Erythroblast (primary cell): Measurements from ENCODE around the gene ACTN1.

Source experiments
- DNase-seq, 2 experiments: peaks; one replicate each; lab custom pipeline; 2025; lab: John Stamatoyannopoulos, UW
- GATA1 ChIP-seq: IDR thresholded peaks from 2 replicates; pipeline ENCODE4 v1.6.1; 2011; ENCODE audit warnings: low read depth, mild to moderate bottlenecking, control low read depth, low read length, moderate library complexity
- POLR2A ChIP-seq: IDR thresholded peaks from 2 replicates; pipeline ENCODE4 v1.6.1; 2011; ENCODE audit warnings: mild to moderate bottlenecking, low read length

Gene ACTN1

DNA sequence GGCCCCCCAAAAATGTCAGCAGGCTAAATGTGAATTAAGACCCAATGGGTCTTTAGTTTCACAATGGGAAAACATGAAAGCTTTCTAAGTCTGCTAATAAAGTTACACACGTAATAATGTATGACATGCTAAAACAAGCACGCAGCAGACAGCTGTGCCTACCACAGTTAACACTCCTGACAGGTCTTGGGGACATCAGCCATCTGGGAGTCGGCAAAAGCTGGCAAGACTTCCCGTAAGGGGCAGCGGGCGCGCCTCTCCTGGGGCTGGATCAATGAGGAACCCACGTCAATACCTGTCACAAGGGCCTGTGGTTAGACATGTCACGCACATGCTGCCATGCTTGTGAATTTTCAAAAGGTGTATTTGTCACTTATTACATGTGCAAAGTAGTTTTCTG lies 45.0 kb downstream of the ACTN1 start:
- no peak for DNase-seq
- no peak for TF ChIP-seq POLR2A
- no peak for TF ChIP-seq GATA1

DNA sequence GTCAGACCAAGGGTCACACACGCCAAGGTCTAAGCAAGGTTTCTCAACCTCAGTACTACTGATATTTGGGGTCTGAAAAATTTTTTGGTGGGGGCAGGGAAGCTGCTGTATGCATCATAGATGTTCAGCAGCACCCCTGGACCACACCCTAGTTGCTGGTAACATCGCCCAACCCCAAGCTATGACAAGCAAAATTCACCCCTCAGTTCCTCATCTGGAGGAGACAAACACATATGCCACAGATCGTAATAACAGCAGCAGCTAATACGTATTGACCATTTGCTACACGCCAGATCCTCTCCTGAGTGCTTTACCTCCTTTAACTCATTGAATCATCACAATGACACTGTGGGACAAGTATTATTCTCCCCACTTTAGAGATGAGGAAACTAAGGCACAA lies 46.4 kb downstream of the ACTN1 start:
- TF ChIP-seq POLR2A (no peak), GATA1 (no peak)
- DNase-seq, result no peak

DNA sequence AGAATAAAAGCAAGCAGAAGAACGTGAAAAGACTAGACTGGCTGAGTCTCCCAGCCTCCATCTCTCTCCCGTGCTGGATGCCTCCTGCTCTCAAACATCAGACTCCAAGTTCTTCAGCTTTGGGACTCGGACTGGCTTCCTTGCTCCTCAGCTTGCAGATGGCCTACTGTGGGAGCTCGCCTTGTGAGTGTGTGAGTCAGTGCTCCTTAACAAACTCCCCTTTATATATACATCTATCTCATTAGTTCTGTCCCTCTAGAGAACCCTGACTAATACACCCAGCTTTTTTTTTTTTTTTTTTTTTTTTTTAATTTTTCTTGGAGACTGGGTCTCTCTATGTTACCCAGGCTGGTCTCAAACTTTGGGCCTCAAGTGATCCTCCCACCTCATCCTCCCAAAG lies 46.9 kb downstream of the ACTN1 start:
- DNase-seq, result no peak
- no peak for TF ChIP-seq GATA1
- no peak for TF ChIP-seq POLR2A

DNA sequence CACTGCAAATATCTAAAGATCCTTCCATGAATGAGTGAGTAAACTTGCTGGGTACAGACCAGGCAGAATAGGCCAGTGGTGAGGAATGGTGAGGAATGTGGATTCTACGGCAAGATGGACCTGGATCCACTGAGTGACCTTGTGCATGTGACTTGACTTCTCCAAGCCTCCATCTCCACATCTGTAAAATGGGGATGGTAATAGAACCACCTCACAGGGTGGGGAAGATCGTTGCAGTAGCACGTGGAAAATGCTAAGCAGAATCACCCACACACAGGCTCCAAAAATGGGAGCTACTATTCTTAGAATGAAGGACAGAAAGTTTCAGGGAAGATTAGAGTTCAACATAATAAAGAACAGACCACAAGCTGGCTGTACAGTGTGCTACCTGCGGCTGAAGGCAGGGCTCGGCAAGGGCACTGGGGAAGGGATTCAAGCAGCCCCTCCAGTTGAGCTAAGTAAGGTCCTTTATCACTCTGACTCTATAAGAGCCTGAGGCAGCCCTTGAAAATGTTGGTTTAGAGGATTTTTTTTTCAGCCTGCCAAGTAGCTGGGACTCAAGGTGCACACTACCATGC lies 47.5 kb downstream of the ACTN1 start:
- DNase-seq, result no peak
- TF ChIP-seq GATA1 (no peak), POLR2A (no peak)

DNA sequence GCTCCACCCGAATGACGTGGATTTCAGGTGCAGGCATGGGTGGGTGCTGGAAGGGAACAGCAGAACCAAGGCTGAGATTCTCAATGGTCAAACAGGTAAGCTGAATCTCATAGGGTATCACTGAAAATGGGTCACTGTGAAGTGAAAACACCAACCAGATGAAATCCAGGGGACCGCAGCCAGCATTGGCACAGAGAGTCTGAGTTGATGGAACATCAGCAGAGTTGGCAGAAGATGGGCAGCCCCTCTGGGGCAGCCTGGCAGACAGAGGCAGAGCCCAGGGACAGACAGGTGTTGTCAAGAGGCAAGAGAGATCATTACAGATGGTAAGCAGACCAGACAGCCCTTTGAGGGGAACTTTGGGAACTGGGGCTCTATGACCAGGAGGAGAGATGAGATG lies 48.0 kb downstream of the ACTN1 start:
- no peak for DNase-seq
- TF ChIP-seq POLR2A (no peak), GATA1 (no peak)

DNA sequence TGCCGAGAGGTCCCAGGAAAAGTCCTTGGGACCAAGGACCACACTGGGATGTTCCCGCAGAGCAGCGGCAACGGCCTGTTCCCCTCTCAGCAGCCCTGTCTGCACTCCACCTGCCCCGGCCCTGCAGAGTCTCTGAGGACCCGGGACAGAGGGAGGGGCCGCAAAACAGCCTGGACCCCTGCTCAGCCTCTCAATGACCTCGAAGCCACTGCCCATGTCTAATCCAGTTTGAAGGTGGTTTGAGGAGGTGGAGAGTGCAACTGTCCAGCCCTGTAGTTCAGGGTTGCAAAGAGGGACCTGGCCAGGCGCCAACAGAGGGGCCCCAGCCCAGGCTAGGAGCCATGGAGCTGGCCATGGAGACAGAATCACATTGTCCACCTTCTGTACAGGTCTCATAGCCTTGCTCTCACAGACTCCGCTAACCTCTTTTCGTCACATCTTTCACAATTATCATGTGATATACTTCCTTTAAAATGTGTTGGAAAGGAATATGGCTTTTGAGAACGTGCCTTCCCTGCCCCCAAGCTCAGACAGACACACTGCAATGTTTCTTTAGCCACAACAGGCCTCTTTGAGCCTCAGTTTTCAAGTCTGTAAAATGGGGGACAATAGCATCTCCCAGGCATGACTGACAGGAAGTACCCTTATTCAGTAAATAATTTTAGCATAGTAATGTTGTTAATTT lies 49.3 kb downstream of the ACTN1 start:
- no peak for DNase-seq
- TF ChIP-seq GATA1, result no peak

DNA sequence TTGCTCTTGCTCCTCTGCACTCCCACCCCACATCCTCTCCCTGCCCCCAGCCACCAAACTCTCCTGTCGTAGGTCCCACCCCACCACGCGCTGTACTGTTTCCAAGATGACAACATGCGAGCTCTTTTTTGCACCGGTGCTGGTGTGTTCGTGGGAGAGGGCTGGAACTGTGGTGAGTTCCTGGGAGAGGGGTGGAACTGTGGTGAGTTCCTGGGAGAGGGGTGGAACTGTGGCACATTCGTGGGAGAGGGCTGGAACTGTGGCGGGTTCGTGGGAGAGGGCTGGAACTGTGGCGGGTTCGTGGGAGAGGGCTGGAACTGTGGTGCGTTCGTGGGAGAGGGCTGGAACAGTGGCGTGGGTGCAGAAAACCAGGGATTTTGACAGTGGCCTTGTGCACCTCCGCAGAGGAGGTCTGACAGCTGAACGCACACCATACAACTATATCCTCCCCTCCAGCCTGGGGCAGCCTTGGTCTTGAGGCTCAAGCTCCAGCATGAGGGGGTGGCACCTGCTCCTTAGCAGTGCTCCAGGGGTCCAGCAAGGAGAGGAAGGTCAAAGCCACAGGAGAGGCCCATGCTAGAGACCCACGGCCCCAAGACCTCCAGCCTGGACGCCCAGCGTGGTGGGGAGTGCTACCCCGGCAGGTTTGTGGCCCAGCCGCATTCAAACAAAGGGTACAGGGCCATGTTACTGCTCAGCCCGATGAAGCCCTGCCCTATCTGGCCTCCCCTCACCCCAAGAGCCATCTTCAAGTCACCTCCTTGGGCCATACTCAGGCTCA lies 50.1 kb downstream of the ACTN1 start:
- TF ChIP-seq POLR2A (no peak), GATA1 (no peak)
- DNase-seq, result no peak

DNA sequence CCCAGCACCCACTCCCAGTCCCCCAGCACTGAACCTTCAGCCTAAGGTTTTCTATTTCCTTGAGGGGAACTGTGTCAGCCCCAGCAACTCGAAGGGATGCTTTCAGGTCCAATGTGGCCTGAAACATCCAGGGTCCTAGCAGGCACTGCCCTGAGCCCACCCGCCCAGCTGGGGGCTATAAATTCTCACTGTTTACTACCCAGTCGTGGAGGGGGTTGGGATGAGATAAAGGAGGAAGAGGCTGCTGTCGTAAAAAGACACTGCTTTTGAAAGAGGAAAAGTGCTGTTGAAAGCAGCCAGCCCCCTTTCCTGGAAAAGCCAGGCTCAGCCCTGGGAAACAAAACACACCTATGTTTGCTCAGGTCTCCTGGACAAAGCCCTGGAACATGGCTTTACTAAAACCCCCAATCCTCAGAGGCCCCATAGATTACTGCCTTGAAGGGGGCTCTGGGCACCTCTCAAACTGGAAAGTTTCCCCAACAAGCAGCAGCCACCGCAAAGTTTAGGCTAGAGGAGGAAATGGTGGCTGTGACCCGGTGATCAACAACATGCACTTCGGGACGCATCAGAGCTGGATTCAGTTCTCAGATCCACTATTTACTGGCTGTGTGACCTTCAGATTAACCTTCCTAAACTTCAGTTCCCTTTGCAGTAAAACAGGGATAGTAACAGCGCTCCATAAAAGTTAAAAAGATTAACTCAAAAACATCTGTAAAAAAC lies 51.0 kb downstream of the ACTN1 start:
- no peak for DNase-seq
- TF ChIP-seq GATA1, result no peak
- no peak for TF ChIP-seq POLR2A

DNA sequence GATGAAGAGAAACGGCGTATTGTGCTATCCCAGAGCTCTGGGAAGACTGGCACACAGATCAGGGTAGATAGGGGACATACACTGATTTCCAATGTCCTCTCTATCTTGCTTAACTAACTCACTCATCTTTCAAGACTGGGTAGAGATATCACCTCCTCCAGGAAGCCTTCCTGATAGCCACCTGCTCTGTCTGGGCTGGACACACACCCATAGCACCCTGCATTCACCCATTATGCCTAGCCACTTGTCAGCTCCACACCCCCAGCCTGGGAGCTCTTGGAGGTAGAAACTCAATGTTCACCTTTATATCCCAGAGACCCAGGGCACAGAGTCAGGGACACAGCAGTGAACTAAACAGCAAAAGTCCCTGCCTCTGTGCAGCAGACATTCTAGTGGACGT lies 52.0 kb downstream of the ACTN1 start:
- TF ChIP-seq GATA1 (no peak), POLR2A (no peak)
- DNase-seq, result no peak

DNA sequence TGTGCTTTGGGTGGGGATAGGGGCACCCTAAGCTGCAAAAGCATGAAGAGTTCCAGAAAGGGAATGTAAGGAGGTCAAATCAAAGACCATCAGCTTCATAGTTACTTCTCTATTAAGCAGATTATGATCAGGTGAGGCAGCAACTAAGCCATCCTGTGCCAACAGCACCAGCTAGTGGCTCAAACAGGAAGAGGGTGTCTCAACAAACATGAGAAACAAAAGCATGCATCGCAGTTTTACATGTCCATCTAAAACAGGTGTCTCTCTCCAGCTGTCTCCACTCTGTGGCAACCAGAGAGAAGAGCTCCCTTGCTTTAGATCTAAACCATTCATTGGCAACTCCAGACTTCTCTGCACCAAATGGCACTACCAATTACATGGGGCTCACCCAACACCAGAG lies 52.9 kb downstream of the ACTN1 start:
- peak; percentile 13 to 18 for DNase-seq
- TF ChIP-seq POLR2A (no peak), GATA1 (no peak)

DNA sequence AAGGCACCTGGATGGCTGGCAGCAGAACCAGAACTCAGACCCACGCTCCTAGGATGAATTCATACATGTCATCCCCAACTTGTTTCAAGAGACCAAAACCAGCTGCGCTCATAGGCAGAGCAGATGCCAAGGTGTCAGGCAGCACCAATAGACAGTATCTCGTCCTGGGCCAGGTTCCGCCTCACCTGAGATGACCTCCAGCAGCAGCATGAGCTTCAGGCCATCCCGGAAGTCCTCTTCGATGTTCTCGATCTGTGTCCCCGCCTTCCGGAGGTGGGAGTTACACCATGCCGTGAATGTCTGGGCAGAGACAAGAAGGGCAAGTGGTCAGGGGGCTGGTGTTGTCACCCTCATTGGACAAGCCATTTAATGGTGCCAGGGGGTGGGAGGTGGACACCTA lies 53.7 kb downstream of the ACTN1 start:
- TF ChIP-seq GATA1, result no peak
- TF ChIP-seq POLR2A, result no peak

DNA sequence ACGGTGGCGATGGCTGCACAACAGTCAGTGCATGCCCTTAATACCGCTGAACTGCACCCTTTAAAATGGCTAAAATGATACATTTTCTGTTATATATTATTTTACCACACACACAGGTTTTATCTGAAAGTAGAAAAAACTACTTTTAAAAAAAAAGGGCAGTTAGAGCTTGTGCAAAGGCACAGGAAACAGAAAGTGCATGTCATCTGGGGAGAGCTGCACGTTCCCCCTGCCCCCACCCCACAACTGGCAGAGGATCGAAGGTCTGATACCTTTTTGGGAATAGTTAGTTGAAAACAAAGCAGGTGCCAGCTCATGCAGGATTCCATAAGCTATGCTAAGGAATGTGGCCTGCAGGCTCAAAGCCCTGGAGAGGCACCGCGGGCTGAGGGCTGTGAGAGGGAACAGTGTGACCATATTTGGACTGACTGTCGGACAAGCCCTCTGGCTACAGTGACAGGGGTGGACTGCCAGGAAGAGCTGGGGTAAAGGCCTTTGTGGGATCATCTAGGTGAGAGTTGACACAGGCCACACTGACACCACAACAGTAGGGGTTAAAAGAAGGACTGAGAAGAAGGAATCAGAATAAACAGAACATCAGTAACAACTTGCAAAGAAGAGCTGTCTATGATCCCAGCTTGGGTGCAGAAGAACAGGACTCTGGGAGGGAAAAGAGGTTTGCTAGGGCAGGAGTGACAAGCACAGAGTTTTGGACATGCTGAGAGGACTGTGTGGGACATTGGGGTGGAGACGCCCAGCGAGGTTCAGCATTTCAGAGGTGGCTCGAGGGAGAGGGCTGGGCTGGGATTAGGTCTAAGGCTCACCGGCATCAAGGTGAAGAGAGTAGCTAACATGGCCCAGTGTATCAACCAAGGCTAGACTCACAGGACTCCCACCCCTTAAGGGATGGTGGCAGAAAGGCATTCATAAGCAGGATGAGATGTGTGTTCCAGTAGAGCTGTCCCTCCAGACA lies 54.6 kb downstream of the ACTN1 start:
- no peak for DNase-seq
- TF ChIP-seq POLR2A (no peak), GATA1 (no peak)

More for the DNA sequence above, 53.7 kb downstream of the ACTN1 start:
- no peak for DNase-seq

DNA sequence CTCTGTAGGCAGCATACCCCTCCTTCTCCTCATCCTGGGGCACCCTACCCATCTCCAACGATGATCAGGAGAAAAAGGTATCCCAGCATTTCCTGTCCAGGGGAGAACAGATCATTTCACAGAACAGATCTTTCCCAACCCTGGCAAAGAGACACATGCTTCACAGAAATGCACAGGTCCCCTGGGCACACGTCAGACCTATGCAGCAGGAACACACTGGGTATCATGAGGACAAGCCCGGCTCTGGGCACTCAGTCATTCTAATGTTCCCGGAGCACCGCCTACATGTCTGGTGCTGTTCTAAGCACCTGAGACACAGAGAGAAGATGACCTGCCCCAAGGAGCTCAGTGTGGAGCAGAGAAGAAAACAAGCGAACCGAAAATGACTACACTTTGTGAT lies 56.2 kb downstream of the ACTN1 start:
- TF ChIP-seq POLR2A (no peak), GATA1 (no peak)
- DNase-seq, result no peak

DNA sequence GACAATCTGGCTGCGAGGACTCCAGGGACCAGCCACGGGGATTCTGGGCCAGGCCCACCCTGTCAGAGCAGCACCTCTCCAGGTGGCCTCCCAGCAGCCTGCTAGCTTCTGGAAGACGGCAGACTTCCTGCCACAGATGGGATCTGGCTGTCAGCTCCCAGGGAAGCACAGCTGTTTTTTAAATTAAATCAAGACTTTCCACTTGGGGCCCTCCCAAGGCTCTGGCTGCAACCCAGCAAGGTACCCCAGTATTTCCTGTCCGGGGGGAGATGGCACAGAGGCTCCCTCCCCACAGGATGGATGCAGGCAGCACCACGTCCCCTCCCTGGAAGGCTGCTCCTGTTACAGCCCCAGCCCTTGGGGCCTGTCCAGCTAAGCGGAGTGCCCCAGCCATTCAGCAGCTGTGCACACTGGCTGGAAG lies 56.9 kb downstream of the ACTN1 start:
- TF ChIP-seq POLR2A, result no peak
- TF ChIP-seq GATA1, result no peak

More for the DNA sequence above, 56.9 kb downstream of the ACTN1 start:
- no peak for DNase-seq
